ENCODE results near the gene C1QL4.
A peak's percentile ranks its signal among the peaks of the same experiment; 100 is the strongest.
"Not testable (repeated sequence)": the region's sequence is repeated elsewhere in the genome, so short reads cannot be mapped to it uniquely, and the experiment has no call there.

The C1QL4 gene

GRCh38 chr12:49336645-49337584, at the start of gene C1QL4:
TSS of gene C1QL4 (minus strand) at chr12:49337188. CDS start at chr12:49336477, 711 bp downstream.
- peak; percentile 91 to 92 for DNase-seq

GRCh38 chr12:49380184-49380583, 43.2 kb upstream of the C1QL4 start:
- DNase-seq = not testable (repeated sequence)

DNA sequence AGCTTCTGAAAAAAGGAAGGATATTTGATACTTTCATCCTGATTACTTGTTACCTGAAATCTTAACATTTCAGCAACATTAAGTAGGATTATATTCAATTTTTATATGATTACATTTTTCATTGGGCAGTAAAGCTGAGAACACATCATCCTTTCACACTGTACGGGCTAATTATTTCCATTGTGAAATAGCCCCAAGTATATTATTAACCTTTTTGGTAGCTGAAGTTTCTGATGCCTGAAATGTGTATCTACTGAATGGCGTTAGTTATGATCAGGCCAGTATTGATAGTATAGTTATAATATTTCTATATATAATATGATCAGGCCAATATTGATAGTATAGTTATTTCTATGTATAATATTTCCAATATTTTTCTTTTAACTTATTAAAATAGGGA, 40.4 kb upstream of the C1QL4 start:
- DNase-seq = no peak

- no peak for DNase-seq
Observed at GRCh38 chr12:49375406-49375805, 38.4 kb upstream of the C1QL4 start.

DNA sequence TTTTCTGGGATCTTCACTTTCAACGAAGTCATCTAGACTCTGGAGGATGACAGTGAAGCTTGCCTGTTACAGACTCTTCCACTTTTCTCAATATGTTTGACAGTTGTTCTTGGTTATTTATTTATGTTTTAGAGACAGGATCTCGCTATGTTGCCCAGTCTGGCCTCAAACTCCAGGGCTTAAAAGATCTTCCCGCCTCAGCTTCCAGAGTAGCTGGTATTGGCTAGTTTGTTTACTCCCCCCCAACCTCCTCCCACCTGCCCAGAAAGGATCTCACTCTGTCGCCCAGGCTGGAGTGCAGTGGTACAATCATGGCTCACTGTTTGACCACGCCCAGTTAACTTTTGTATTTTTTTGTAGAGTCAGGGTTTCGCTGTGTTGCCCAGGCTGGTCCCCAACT, 33.6 kb upstream of the C1QL4 start:
- DNase-seq = no peak

DNA sequence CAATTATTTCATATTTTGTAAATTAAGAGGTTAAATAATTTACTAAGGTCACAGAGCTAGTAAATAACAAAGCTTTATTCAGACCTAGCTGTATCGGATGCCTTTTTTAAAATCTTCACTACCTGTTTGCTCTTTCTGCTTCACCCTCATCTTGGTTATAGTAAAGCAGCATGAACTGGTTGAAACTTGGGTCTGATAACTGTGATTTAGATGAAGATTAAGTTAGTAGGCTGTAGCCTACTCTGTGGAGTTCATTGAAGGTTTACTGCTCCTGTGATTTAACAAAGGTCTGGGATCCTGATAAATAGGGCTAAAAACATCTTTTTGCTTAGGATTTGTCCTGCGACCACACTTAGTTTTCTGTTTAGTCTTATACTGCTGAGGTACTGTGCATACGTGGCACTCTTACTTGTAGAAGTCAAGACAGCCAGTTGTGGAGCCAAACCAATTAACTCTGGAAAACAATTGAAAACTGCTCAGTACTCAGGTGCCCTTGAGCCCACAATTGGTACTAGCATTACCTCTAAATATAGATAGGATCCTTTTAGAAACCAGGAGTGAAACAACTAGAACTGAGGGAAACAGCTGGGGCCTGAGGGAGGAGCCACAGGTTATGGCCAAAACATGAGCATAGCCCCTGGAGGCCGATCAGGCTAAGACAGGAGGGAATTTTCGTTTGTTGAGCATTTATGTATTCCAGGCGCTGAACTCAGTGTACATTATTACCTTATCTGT, 32.6 kb upstream of the C1QL4 start:
- no peak for DNase-seq

DNA sequence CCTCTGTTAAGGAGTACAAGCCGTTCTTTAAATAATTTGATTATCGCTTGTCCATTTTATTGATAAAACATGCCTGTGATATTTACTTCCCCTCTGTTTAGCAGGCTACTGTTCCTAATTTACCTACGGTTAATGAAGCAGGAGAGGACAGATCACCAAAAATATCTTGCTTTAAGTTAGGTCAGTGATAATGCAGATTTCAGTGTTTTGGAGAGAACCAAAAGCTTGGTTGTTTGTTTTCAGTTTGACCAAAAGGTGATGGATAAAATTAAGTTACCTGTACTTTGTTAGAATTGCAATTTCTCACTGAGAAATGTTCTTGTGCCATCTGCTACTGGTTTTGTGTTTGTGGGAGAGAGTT, 31.2 kb upstream of the C1QL4 start:
- DNase-seq = no peak

- DNase-seq = no peak
Observed at GRCh38 chr12:49367381-49368239, 30.6 kb upstream of the C1QL4 start, which contains the start of gene SPATS2. TSS of gene SPATS2 (plus strand) at chr12:49367462. CDS start at chr12:49461013, 93,551 bp downstream.

GRCh38 chr12:49366652-49367380, 29.8 kb upstream of the C1QL4 start:
- DNase-seq = peak; percentile 86 to 87

DNA sequence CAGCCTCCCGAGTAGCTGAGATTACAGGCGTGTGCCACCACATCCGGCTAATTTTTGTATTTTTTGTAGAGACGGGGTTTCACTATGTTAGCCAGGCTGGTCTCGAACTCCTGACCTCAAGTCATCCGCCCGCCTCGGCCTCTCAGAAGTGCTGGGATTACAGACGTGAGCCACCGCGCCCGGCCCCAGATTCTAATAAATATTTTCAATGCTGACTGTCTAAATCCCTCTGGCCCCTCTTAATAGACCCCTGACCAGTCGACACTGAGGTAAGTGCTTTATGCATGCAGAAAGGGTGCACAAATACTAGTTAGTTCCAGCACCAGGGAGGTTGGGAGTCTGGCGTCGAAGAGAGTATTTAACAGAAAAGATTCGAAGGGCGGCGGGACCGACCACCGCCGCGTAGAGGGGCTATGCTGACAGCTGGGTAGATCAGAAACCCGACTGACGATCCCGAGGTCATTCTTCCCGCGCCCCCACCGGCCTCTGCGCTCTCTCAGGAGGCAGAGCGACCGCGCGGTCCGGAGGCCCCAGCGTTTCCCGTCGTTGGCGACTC, 29.2 kb upstream of the C1QL4 start:
- DNase-seq = no peak

DNA sequence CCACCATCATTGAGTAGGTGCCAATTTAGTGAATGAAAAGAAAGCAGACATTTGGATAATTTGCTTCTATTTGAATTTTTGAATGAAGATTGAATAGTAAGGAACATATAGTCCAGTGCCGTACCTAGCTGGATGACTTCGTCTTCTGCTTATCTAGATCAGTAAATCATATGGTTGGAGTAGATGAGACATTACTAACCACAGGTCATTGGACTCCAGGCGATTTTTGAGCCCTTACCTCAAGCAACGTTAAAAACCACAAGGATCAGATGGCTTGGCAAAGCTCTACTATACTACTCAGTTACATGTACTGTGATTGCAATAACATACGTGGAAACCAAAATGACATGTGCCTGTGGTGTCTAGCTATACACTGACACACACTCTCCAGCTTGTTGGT, 28.6 kb upstream of the C1QL4 start:
- DNase-seq = no peak

DNA sequence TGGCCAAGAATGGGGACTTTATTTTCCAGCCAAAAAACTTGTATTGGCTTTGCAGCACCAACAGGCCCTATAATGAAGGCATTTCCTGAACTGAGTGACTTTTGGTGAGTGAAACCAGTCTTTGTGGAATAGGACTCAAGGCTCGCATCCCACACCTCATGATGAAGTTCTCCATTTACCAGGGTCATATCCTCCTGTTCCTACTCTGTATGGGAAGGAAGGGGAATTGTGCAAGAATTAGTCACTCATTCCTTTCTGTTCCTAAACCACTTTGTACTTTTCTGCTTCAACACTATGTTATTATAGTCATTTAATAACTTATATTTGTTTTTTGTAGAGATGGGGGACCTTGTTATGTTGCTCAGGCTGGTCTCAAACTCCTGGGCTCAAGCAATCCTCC, 28.0 kb upstream of the C1QL4 start:
- DNase-seq = no peak

- DNase-seq = no peak
Observed at GRCh38 chr12:49362077-49362476, 25.1 kb upstream of the C1QL4 start.

GRCh38 chr12:49359671-49360070, 22.7 kb upstream of the C1QL4 start:
- DNase-seq = no peak

DNA sequence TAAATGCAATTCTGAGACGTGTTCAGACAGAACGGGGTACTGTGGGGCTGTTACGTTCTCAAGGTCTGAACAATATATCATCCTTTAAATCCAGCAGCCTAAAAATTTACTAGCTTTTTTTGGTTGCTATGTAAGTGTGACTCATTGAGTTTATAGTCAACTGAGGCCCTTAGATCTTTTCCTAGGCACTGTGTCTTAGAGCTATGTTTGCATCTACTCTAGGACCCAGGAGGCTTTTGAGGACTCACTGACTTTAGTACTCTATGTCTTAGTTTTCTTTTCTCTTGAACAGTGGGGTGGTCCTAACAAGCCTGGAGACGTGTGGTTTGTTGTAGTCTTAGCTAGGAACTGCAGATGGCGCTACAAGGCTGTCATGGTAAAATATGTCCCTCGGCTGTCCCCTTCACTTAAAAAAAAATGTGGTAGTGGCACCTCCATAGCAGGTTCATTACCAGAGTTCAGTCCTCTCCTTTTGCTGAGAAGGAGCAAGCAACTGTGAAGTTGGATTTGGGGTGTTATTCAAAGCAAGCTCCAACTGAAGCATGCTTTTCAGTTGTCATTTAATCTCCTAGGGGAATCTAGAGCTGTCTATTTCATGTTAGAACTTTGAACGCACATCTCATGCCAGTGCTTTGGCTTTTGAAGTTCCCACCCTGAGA, 21.6 kb upstream of the C1QL4 start:
- no peak for DNase-seq

GRCh38 chr12:49357103-49357678, 20.2 kb upstream of the C1QL4 start:
- DNase-seq = no peak

DNA sequence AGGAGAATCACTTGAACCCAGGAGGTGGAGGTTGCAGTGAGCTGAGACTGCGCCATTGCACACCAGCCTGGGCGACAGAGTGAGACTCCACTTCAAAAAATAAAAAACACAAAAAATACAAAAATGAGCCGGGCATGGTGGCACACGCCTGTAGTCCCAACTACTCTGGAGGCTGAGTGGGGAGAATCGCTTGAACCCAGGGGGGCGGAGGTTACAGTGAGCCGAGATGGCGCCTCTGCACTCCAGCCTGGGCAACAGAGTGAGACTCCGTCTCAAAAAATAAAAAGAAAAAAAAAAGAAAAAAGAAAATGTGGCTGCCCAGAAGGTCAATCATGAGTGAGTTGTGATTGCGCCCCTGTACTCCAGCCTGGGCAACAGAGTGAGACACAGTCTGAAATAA, 18.9 kb upstream of the C1QL4 start:
- no peak for DNase-seq

GRCh38 chr12:49352351-49352750, 15.4 kb upstream of the C1QL4 start:
- DNase-seq = no peak

DNA sequence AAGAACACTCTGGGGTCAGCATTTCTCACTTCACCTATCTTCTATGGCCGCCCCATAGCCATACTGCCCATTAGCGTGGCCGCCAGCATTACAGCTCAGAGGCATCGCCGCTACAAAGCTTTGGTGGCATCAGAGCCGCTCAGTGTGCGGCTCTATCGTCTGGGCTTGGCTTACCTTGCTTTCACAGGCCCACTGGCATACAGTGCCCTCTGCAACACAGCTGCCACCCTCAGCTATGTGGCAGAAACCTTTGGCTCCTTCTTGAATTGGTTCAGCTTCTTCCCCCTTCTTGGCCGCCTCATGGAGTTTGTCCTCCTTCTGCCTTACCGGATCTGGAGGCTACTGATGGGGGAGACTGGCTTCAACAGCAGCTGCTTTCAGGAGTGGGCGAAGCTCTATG, 12.3 kb upstream of the C1QL4 start:
- no peak for DNase-seq

DNA sequence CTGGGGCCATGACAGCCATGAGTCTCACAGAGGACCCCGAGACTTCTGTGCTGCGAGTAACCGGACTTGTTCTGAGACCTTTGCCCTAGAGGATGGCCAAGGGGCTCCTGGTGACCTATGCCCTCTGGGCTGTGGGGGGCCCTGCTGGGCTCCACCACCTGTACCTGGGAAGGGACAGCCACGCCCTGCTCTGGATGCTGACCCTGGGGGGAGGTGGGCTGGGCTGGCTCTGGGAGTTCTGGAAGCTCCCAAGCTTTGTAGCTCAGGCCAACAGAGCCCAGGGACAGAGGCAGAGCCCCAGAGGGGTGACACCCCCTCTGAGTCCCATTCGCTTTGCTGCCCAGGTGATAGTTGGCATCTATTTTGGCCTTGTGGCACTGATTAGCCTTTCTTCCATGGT, 11.8 kb upstream of the C1QL4 start:
- no peak for DNase-seq

All from stimulated activated CD4-positive, alpha-beta T cell treated with anti-CD3 and anti-CD28 coated beads, Interleukin-2, amount 100 ng/mL, for 48 hours (primary cell).